G401 (cell line): ENCODE measurements around the gene PPARG. TPM values are rescaled to one million over a fixed set of nuclear protein-coding genes. Genes with fewer than 3 reads are reported as not detected.

Source experiments
- DNase-seq: peaks from one replicate; pipeline ENCODE4 v3.0.0-alpha.2; 2015; ENCODE audit warnings: low spot score
- in situ Hi-C: cut with HindIII; loops from 2 replicates; pipeline ENCODE4 v1.10.0; 2016; ENCODE audit warnings: low sequenced_read_pairs, mixed read lengths
- total RNA-seq: library from RNA; depleted of rRNA; stranded (reverse); fragments of >200 nt; shearing (Covaris generic); gene quantifications from 2 replicates; pipeline ENCODE4 v1.2.3, GENCODE V29; 2014

Gene PPARG
- total RNA-seq, 1 experiment from 2014 or later, result not detected

GRCh38 chr3:12334786-12335185, 45.9 kb downstream of the PPARG start:
- no peak for DNase-seq
- in situ Hi-C loops, result loop anchor here (25.0 kb wide), 1 partner anchor 122 kb away; no protein-coding TSS in a partner anchor

GRCh38 chr3:12335421-12335820, 46.6 kb downstream of the PPARG start:
- in situ Hi-C loops, result loop anchor here (25.0 kb wide), 1 partner anchor 123 kb away; no protein-coding TSS in a partner anchor
- no peak for DNase-seq

DNA sequence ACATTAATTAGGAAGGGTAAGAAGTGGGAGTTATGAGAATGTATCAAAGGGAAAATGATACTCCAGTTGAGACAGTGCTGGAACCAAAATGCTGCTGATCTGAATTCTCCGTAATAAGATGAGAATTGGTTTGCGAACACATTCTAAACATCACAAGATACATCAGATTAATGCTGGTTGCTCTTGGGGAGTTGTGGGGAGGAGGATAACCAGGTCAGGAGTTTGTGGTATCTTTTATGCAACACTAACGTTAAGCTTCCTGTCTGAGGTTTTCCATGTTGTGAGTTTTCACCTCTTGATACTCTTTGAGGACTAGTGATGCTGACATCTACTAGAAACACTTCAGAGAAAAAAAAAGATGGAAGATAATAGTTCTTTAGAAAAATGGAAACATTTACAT, 47.2 kb downstream of the PPARG start:
- in situ Hi-C loops, result loop anchor here (25.0 kb wide), 1 partner anchor 124 kb away; no protein-coding TSS in a partner anchor
- DNase-seq, result no peak

DNA sequence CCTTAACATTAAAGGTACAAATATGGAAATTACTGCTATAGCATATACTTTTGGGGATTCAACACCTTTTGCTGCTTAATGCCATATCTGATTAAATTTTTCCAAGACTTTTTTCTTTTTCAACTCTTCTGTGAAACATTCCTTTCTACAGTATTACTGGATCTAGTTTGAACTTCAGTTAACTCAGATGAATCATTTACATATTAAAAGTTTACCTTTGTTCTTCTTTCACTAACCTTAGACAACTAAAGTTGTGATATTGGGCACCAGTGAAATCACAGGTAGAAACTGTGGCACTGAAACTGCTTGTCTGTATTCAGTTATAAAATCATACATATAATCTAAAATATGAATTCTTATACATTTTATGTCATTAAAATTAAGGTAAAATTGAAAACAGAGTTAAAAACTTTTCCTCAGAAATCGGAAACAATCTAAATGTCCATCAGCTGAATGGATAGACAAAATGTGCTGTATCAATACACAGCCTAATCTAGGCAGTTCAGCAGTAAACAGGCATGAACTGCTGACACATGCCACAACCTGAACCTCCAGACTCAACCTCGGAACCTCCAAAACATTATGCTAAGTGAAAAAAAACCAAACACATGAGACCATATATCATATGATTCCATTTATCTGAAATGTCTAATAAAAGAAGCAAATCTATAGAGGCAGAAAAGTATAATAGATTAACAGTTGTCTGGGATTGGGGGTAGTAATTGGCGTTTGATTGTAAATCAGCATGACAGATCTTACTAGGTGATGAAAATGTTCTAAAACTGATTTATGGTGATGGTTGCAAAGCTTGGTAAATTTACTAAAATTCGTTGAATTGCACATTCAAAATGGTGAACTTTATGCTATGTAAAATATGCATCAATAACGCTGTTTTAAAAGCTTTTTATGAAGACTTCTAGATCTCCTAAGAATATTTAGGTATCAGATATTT, 50.0 kb downstream of the PPARG start:
- in situ Hi-C loops, result loop anchor here (25.0 kb wide), 1 partner anchor 127 kb away; no protein-coding TSS in a partner anchor
- DNase-seq, result no peak

DNA sequence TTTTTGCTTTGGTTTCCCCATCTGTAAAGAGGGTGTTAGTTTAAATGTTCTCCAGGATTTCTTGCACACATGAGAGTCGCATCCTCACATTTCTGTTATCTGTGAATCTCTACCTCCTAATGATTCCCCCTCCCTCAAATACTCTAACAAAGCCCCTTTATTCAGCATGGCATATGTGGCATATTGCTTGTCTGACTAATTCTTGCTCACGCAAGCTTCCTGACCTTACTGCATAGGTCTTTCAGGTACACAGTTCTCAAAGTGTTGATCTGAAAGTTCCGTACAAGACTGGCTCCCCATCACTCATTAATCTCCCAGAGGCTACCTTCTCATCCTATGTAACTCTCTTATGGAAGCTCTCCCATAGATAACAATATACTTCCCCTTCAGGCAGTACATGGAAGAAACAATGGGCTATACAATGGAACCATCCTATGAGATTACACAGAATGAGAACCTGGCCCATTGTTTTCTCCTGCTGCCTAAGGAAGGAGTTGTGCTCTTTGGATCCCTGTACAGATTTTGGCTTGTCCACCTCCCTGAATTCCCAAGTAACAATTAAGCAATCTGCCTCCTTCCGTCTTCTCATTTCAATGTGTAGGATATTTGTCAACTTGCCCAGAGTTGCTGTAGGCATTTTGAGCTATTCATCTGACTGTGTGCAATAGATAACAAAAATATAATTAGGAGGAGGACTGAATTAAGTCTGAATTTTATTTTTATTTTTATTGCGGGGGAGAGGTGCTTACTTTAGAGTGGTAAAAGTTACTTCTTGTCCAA, 51.0 kb downstream of the PPARG start:
- no peak for DNase-seq
- in situ Hi-C loops, result loop anchor here (25.0 kb wide), 1 partner anchor 128 kb away; no protein-coding TSS in a partner anchor

- no peak for DNase-seq
- in situ Hi-C loops, result loop anchor here (25.0 kb wide), 1 partner anchor 128 kb away; no protein-coding TSS in a partner anchor
Observed at GRCh38 chr3:12340506-12340905, 51.6 kb downstream of the PPARG start.

GRCh38 chr3:12342151-12342550, 53.3 kb downstream of the PPARG start:
- in situ Hi-C loops, result loop anchor here (25.0 kb wide), 1 partner anchor 130 kb away; no protein-coding TSS in a partner anchor
- DNase-seq, result no peak

- in situ Hi-C loops, result loop anchor here (25.0 kb wide), 1 partner anchor 131 kb away; no protein-coding TSS in a partner anchor
- no peak for DNase-seq
Observed at GRCh38 chr3:12343047-12343501, 54.2 kb downstream of the PPARG start.

- DNase-seq, result no peak
- in situ Hi-C loops, result loop anchor here (25.0 kb wide), 1 partner anchor 133 kb away; no protein-coding TSS in a partner anchor
Observed at GRCh38 chr3:12345141-12345561, 56.3 kb downstream of the PPARG start.

DNA sequence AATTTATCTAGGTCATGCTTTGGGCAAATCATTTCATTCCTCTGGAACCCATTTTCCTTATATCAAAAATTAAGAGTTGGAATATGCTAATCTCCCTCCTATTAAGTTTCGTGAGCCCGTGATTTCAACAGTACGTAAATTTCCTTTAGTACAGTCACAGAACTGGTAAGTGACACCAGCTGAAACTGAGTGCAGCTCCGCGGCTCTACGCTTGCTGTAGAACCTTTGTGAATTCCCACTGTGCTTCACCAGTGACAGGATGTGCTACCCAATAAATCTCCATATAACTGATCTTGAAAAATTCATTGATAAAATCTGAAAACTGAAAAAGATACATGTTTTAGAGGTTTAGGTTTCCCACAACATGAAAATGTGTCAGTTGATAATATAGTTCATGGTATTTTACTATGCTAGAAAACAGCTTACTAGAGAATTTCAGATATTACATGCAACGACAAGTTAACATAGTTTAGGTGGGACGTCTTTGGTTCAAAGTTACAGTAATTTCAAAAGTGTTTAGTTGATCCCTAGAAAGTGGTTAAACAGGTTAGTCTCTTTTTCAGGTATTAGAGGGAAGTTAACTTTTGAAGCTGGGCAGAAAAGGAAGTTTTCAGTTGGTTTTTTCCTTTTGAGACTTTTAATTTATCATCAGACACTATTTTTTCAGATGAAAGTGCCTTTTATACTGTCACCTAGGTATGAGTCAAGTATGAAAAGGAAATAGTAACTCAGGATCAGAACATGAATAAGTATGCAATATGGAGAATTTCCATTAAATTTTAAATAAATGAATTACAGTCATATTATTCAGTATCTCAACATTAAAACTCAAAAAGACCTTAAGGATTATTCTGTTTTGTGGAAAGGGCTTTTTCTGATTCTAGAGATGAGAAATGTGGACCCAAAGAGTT, 57.0 kb downstream of the PPARG start:
- no peak for DNase-seq
- in situ Hi-C loops, result loop anchor here (25.0 kb wide), 1 partner anchor 134 kb away; no protein-coding TSS in a partner anchor

GRCh38 chr3:12347301-12347700, 58.4 kb downstream of the PPARG start:
- in situ Hi-C loops, result loop anchor here (25.0 kb wide), 1 partner anchor 135 kb away; no protein-coding TSS in a partner anchor
- no peak for DNase-seq

GRCh38 chr3:12349895-12350811, 61.3 kb downstream of the PPARG start:
- in situ Hi-C loops, result loop anchor here (25.0 kb wide), 1 partner anchor 138 kb away; no protein-coding TSS in a partner anchor

GRCh38 chr3:12351145-12351544, 62.3 kb downstream of the PPARG start:
- no peak for DNase-seq
- in situ Hi-C loops, result no loop called here

More at GRCh38 chr3:12349895-12350811, 61.3 kb downstream of the PPARG start:
- peak; percentile 19 for DNase-seq

- in situ Hi-C loops, result no loop called here
- no peak for DNase-seq
Observed at GRCh38 chr3:12352253-12352652, 63.4 kb downstream of the PPARG start.

DNA sequence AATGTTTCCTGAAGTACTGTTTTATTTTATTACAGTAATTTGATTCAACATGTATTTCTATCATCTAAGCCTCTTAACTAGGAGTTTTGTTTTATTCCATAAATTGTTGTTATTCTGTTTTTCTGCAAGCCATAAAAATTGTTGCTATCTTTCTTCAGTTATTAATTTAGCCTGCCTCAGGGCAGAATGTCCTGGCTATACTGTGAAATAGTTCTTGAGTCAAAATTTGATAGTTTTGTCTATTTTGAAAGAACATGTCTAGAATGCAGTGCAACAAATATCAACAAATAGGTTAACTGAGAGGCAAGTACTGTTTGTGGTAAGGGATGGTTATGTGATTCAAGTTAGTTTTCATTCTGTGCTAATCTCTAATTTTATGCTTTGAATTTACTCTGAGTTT, 63.9 kb downstream of the PPARG start:
- in situ Hi-C loops, result no loop called here
- DNase-seq, result no peak

DNA sequence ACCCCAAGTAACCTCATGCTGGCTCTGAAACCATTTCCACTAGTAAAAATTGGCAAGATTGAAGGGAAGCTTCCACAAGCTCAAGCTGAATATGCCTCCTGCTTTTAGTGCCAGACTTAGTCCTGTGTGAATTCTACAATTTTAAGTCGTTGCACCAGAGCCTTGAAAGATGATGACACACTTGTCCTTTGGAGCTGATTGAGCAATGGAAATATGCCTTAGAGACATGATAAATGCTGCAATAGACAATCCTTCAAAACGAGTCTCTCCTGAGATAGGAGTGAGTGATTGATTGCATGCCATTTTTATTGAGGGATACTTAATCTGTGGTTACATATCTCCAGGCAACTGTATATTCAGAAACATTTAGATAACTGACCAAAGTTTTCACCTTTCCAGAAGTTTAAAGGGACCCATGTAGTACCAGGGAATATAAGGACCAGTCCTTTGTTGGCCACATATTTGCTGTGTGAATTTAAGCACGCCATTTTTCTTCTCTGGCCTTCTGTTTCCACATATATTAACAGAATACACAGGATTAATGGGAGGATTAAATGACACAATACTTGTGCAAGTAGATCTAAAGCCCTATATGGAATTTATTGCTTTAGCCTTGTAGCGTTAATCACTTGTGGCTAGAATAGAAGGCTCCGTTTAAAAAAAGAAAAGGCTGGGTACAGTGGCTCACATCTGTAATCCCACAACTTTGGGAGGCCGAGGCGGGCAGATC, 65.1 kb downstream of the PPARG start:
- in situ Hi-C loops, result no loop called here
- DNase-seq, result no peak

GRCh38 chr3:12356175-12356574, 67.3 kb downstream of the PPARG start:
- in situ Hi-C loops, result no loop called here

More at GRCh38 chr3:12356175-12356574, 67.3 kb downstream of the PPARG start:
- no peak for DNase-seq
